Naive thymus-derived CD4-positive, alpha-beta T cell (primary cell): ENCODE data around the gene FGD3. TPM values are rescaled to one million over a fixed set of nuclear protein-coding genes. Genes with fewer than 3 reads are reported as not detected.

Experiments used
- ATAC-seq: fragments of 150-1000 bp; cut with Tn5 transposase; 2 replicates; pipeline ENCODE4 v1.10.0; 2021; ENCODE audit warnings: mild to moderate bottlenecking, moderate library complexity
- CTCF ChIA-PET: fragments of 350-600 bp; sonication (Branson Sonifier 250); formaldehyde crosslinking; loops from one replicate; lab custom pipeline; 2021; ENCODE audit warnings: antibody characterized with exemption; lab: Charles Lee
- POLR2A ChIA-PET: fragments of 350-600 bp; sonication (Branson Sonifier 250); formaldehyde crosslinking; loops from one replicate; lab custom pipeline; 2021; ENCODE audit warnings: antibody characterized with exemption, inconsistent platforms; lab: Charles Lee
- DNase-seq, 9 donors: peaks; one replicate each; pipeline versions ENCODE4 v3.0.0 to v3.0.0-alpha.2; 2020 to 2022; ENCODE audit warnings: mixed read lengths in 1 of 9
- H3K27ac ChIP-seq: one replicate; pipeline ENCODE4 v1.7.0; 2013; ENCODE audit warnings: mild to moderate bottlenecking, low read depth, low read length, moderate library complexity
- H3K27me3 ChIP-seq, 2 donors: one replicate each; pipeline ENCODE4 v1.7.0; 2013; ENCODE audit warnings: low read length in 2 of 2, mild to moderate bottlenecking in 2 of 2, moderate library complexity in 2 of 2; ENCODE audit not compliant: control insufficient read depth in 2 of 2, insufficient read depth in 2 of 2
- H3K36me3 ChIP-seq, 3 experiments: 1 replicate in 2 of 3; 2 replicates in 1 of 3; pipeline ENCODE4 v1.7.0; 2013; ENCODE audit warnings: low read length in 3 of 3, mild to moderate bottlenecking in 3 of 3, moderate library complexity in 1 of 3; ENCODE audit not compliant: insufficient read depth in 3 of 3, control insufficient read depth in 2 of 3
- H3K4me1 ChIP-seq, 2 donors: one replicate each; pipeline ENCODE4 v1.7.0; 2013; ENCODE audit warnings: low read length in 2 of 2, mild to moderate bottlenecking in 2 of 2, moderate library complexity in 1 of 2; ENCODE audit not compliant: control insufficient read depth in 2 of 2, insufficient read depth in 2 of 2
- H3K4me3 ChIP-seq: 2 replicates; pipeline ENCODE4 v1.7.0; 2013; ENCODE audit warnings: mild to moderate bottlenecking, low read length
- H3K9me3 ChIP-seq, 3 experiments: 1 replicate in 2 of 3; 2 replicates in 1 of 3; pipeline ENCODE4 v1.7.0; 2013; ENCODE audit warnings: low read length in 3 of 3; ENCODE audit not compliant: control insufficient read depth in 2 of 3
- H3K27ac Mint-ChIP-seq, 9 donors: one replicate each; pipeline ENCODE4 v1.8.0; 2020 to 2022; ENCODE audit warnings: mixed read lengths in 9 of 9, mild to moderate bottlenecking in 8 of 9, moderate library complexity in 5 of 9, inconsistent platforms in 2 of 9
- H3K27me3 Mint-ChIP-seq, 5 donors: one replicate each; pipeline ENCODE4 v1.8.0; 2021 to 2022; ENCODE audit warnings: mixed read lengths in 5 of 5, mild to moderate bottlenecking in 1 of 5
- H3K36me3 Mint-ChIP-seq, 5 donors: one replicate each; pipeline ENCODE4 v1.8.0; 2020 to 2022; ENCODE audit warnings: mixed read lengths in 5 of 5, mild to moderate bottlenecking in 3 of 5, inconsistent platforms in 1 of 5
- H3K4me1 Mint-ChIP-seq, 7 donors: one replicate each; pipeline ENCODE4 v1.8.0; 2020 to 2022; ENCODE audit warnings: mixed read lengths in 7 of 7, mild to moderate bottlenecking in 3 of 7, inconsistent platforms in 1 of 7
- H3K4me3 Mint-ChIP-seq, 10 donors: one replicate each; pipeline ENCODE4 v1.8.0; 2020 to 2022; ENCODE audit warnings: mild to moderate bottlenecking in 10 of 10, mixed read lengths in 10 of 10, moderate library complexity in 6 of 10, inconsistent platforms in 2 of 10
- H3K9me3 Mint-ChIP-seq, 11 donors: one replicate each; pipeline ENCODE4 v1.8.0; 2020 to 2022; ENCODE audit warnings: mixed read lengths in 11 of 11, mild to moderate bottlenecking in 4 of 11, inconsistent platforms in 1 of 11, moderate library complexity in 1 of 11
- intact Hi-C, 2 donors: fragments of 100-400 bp; cut with micrococcal nuclease; formaldehyde crosslinking; loops; one replicate each; pipeline ENCODE4 v1.15.1; 2023
- polyA plus RNA-seq, 2 donors: library from polyadenylated mRNA; unstranded; fragments of 300-500 nt; fragmentation: Illumina TruSeq; gene quantifications; one replicate each; pipeline ENCODE4 v1.2.3, GENCODE V29; 2021
- total RNA-seq, 6 experiments: library from RNA in 5 of 6; stranded (reverse) in 5 of 6; gene quantifications; 1 replicate in 5 of 6; 2 replicates in 1 of 6; pipeline ENCODE4 v1.2.3 and lab custom pipeline; 2021 to 2026

The FGD3 gene
- total and polyA plus RNA-seq, 7 experiments from 2014 or later: 114 to 341 (median 193) TPM

DNA sequence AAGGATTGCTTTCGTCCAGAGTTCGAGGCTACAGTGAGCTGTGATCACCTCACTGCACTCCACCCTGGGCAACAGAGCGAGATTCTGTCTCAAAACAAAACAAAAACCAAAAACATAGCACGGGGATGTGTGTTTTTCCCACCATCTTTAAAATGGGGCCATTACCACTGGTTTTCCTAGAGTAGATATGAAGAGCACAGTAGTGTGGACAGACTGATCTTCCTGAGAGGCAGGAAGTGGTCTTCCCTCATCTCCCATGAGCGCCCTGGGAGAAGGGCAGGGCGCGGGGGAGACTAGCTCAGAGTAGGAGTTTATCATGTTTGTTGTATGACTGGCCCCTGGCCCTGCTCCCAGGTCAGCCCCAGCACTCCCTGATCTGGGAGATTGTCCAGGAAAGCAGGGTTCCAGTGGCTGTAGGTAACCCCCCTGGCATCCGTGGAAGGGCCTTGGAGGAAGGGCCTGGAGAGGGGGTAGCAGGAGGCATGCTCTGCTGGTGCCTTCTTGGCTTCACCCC lies 113.5 kb downstream of the FGD3 start:
- Histone ChIP-seq H3K4me1 (peaks cover 63 to 75% of the 10 kb centered on the region in 2 donors), H3K27ac (peak overlapping the region; percentile 88), H3K27me3 (no peaks in the 10 kb centered on the region), H3K36me3 (peaks cover 0 to 12% (median 6%) of the 10 kb centered on the region in 3 experiments), H3K9me3 (no peaks in the 10 kb centered on the region), H3K4me3 (peak overlapping the region; percentile 90)
- intact Hi-C loops: loop anchor here in 1 of 2 donors (10.0 kb wide), 1 partner anchor 1664 kb away; the partner anchor contains the start of gene AOPEP
- Mint-ChIP-seq H3K36me3 (peaks cover 0 to 33% (median 14%) of the 10 kb centered on the region in 5 donors), H3K4me1 (peaks cover 45 to 82% (median 80%) of the 10 kb centered on the region in 7 donors), H3K27me3 (no peaks in the 10 kb centered on the region), H3K9me3 (peaks cover 0 to 4% (median 0%) of the 10 kb centered on the region in 11 donors), H3K4me3 (peak overlapping the region; percentile 93 to 97 (median 94)), H3K27ac (peak overlapping the region; percentile 97 to 100 (median 99))
- no peak for ATAC-seq
- POLR2A ChIA-PET: interaction anchor here (0.6 to 10.5 kb wide), 19 partner anchors 10 to 106 kb away, joined by 3 to 365 read pairs (median 5); partner anchors contain the start of genes CARD19 and NINJ1
- DNase-seq: no peak
- CTCF ChIA-PET: interaction anchor here (1.1 to 1.9 kb wide), 5 partner anchors 21 to 106 kb away, joined by 3 to 7 read pairs (median 4); no protein-coding TSS in a partner anchor

DNA sequence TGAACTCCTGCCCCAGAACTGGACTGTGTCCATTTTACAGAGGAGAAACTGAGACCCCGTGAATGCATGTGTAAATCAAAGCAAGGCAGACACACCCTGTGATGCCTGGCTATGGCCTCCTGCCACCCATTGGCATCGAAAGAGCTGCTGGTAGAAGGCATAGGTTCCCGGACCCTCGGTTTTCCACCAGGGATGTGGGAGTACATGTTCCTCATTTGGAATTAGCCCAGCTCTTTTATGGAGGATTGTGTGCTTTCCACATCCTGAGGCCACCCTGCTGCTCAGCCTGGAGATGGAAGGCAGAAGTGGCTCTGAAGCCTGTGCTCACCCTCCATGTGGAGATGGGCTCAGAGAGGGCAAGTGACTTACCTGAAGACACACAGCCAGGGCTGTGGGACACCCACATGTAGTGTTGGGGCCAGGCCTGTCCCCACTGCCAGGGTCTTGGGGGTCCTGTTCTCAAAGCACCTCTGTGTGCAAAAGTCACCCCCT lies 114.0 kb downstream of the FGD3 start:
- H3K27me3 ChIP-seq: no peaks in the 10 kb centered on the region
- intact Hi-C loops: loop anchor here in 1 of 2 donors (10.0 kb wide), 1 partner anchor 1663 kb away; the partner anchor contains the start of gene AOPEP
- peak overlapping the region; percentile 93 to 97 (median 94) for H3K4me3 Mint-ChIP-seq
- ChIA-PET POLR2A (interaction anchor here (0.6 to 10.5 kb wide), 15 partner anchors 10 to 96 kb away, joined by 3 to 365 read pairs (median 6); partner anchors contain the start of gene CARD19), CTCF (interaction anchor here (1.1 to 1.9 kb wide), 4 partner anchors 21 to 107 kb away, joined by 4 to 7 read pairs (median 6); no protein-coding TSS in a partner anchor)
- H3K9me3 Mint-ChIP-seq: peaks cover 0 to 4% (median 0%) of the 10 kb centered on the region in 11 donors
- ATAC-seq (no peak), DNase-seq (no peak)
- H3K27ac ChIP-seq: peak overlapping the region; percentile 88
- peak overlapping the region; percentile 97 to 100 (median 99) for H3K27ac Mint-ChIP-seq
- peaks cover 50 to 83% (median 80%) of the 10 kb centered on the region in 7 donors for H3K4me1 Mint-ChIP-seq
- H3K4me3 ChIP-seq: peak overlapping the region; percentile 90
- peaks cover 0 to 13% (median 6%) of the 10 kb centered on the region in 3 experiments for H3K36me3 ChIP-seq
- no peaks in the 10 kb centered on the region for H3K27me3 Mint-ChIP-seq
- H3K36me3 Mint-ChIP-seq: peaks cover 0 to 36% (median 14%) of the 10 kb centered on the region in 5 donors
- H3K9me3 ChIP-seq: no peaks in the 10 kb centered on the region
- peaks cover 68 to 75% of the 10 kb centered on the region in 2 donors for H3K4me1 ChIP-seq

DNA sequence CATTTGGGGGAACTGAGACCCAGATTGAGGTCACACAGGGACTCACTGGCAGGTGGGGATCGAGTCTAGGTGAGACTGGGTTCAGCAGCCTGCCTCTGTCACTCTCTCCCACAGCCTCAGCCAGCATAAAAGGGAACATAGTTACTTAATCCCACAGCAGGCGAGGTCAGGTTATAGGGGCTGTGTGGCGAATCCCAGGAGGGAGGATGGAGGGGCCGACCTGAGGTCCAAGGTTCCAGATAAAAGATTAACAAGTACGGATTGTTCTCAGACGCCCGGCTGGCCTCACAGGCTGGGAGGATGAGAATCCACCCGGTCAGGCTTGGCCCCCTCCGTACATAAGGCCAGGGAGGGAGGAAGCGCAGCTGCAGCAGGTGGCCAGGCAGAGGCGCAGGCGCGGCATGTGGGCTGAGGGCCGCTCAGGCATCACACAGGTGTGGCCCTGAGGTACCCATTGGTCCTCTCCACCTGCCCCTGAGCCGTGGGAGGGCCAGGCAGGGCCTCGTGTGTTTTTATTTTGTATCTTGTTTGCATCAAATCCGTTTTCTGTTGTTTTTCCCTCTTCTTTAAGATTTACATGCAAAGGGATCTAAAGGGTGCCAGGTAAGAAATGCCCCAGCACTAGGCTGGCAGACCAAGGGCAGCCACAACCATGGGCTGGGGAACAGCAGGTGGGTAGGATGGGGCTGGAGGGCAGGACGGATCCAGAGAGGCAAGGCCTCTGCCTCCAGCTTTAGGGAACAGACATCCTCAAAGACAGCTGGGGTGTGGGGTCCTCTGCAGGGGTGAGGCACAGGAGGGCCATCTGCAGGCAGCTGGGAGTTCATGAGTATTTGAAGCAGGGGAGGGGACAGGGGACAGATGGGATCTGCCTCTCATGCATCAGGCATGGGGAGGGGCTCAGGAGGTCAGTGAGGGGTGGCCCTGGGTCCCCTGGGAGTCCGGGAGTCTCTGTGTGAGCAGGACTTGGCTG lies 114.8 kb downstream of the FGD3 start:
- Mint-ChIP-seq H3K4me3 (peak overlapping the region; percentile 93 to 97 (median 94)), H3K27ac (peak overlapping the region; percentile 97 to 100 (median 99))
- peak overlapping the region; percentile 90 for H3K4me3 ChIP-seq

GRCh38 chr9:93064392-93065134 lies 117.2 kb downstream of the FGD3 start:
- H3K4me1 ChIP-seq: peaks cover 63 to 87% of the 10 kb centered on the region in 2 donors
- H3K27ac ChIP-seq: peak overlapping the region; percentile 88
- ATAC-seq: peak; percentile 96
- no peaks in the 10 kb centered on the region for H3K27me3 ChIP-seq
- Mint-ChIP-seq H3K4me3 (peak overlapping the region; percentile 87 to 97 (median 92)), H3K36me3 (peaks cover 0 to 56% (median 29%) of the 10 kb centered on the region in 5 donors), H3K27ac (peak overlapping the region; percentile 97 to 100 (median 99)), H3K9me3 (no peaks in the 10 kb centered on the region), H3K4me1 (peaks cover 71 to 95% (median 86%) of the 10 kb centered on the region in 7 donors), H3K27me3 (no peaks in the 10 kb centered on the region)
- ChIA-PET POLR2A (interaction anchor here (0.6 to 10.5 kb wide), 30 partner anchors 12 to 502 kb away, joined by 3 to 365 read pairs (median 5); partner anchors contain the start of genes CARD19 and NINJ1), CTCF (interaction anchor here (1.0 to 2.8 kb wide), 13 partner anchors 12 to 111 kb away, joined by 3 to 12 read pairs (median 4); no protein-coding TSS in a partner anchor)
- peak; percentile 54 to 95 (median 90) for DNase-seq
- intact Hi-C loops: loop anchor here (1.0 to 10.0 kb wide), 15 partner anchors 8 to 1660 kb away; partner anchors contain the start of genes NINJ1 (in 2 of the 2), AOPEP (in 1 of the 2), BICD2 (in 1 of the 2) and FAM120AOS (in 1 of the 2)
- no peaks in the 10 kb centered on the region for H3K9me3 ChIP-seq
- peaks cover 0 to 17% (median 6%) of the 10 kb centered on the region in 3 experiments for H3K36me3 ChIP-seq
- peak overlapping the region; percentile 90 for H3K4me3 ChIP-seq

More for the DNA sequence above, 114.8 kb downstream of the FGD3 start:
- Mint-ChIP-seq H3K27me3 (no peaks in the 10 kb centered on the region), H3K9me3 (peaks cover 0 to 4% (median 0%) of the 10 kb centered on the region in 11 donors), H3K36me3 (peaks cover 0 to 41% (median 16%) of the 10 kb centered on the region in 5 donors), H3K4me1 (peaks cover 54 to 86% (median 80%) of the 10 kb centered on the region in 7 donors)
- H3K27me3 ChIP-seq: no peaks in the 10 kb centered on the region
- intact Hi-C loops: loop anchor here in 1 of 2 donors (10.0 kb wide), 1 partner anchor 1663 kb away; the partner anchor contains the start of gene AOPEP
- CTCF ChIA-PET: interaction anchor here (0.7 to 1.9 kb wide), 6 partner anchors 21 to 108 kb away, joined by 3 to 7 read pairs (median 4); no protein-coding TSS in a partner anchor
- DNase-seq: no peak
- peaks cover 72 to 75% of the 10 kb centered on the region in 2 donors for H3K4me1 ChIP-seq
- POLR2A ChIA-PET: interaction anchor here (0.9 to 10.5 kb wide), 18 partner anchors 9 to 108 kb away, joined by 3 to 365 read pairs (median 5); partner anchors contain the start of gene CARD19
- H3K27ac ChIP-seq: peak overlapping the region; percentile 88
- H3K9me3 ChIP-seq: no peaks in the 10 kb centered on the region
- ATAC-seq: no peak
- H3K36me3 ChIP-seq: peaks cover 0 to 13% (median 6%) of the 10 kb centered on the region in 3 experiments

- H3K27me3 ChIP-seq: no peaks in the 10 kb centered on the region
- DNase-seq: no peak
- no peaks in the 10 kb centered on the region for H3K27me3 Mint-ChIP-seq
- H3K4me1 Mint-ChIP-seq: peaks cover 72 to 98% (median 92%) of the 10 kb centered on the region in 7 donors
- peak overlapping the region; percentile 45 for H3K4me3 ChIP-seq
- H3K4me1 ChIP-seq: peaks cover 57 to 87% of the 10 kb centered on the region in 2 donors
- intact Hi-C loops: loop anchor here (2.0 to 10.0 kb wide), 3 partner anchors 18 to 1660 kb away; partner anchors contain the start of genes AOPEP (in 1 of the 2) and FAM120AOS (in 1 of the 2)
- no peaks in the 10 kb centered on the region for H3K9me3 Mint-ChIP-seq
- POLR2A ChIA-PET: interaction anchor here (0.6 to 10.5 kb wide), 22 partner anchors 12 to 501 kb away, joined by 3 to 365 read pairs (median 7); partner anchors contain the start of gene CARD19
- peaks cover 0 to 19% (median 6%) of the 10 kb centered on the region in 3 experiments for H3K36me3 ChIP-seq
- no peak for ATAC-seq
- H3K36me3 Mint-ChIP-seq: peaks cover 0 to 58% (median 29%) of the 10 kb centered on the region in 5 donors
- H3K27ac ChIP-seq: peak overlapping the region; percentile 88
- H3K4me3 Mint-ChIP-seq: peak overlapping the region; percentile 87 to 97 (median 92)
- CTCF ChIA-PET: interaction anchor here (0.9 to 2.8 kb wide), 10 partner anchors 11 to 109 kb away, joined by 3 to 12 read pairs (median 4); no protein-coding TSS in a partner anchor
- H3K27ac Mint-ChIP-seq: peak overlapping the region; percentile 97 to 100 (median 99)
- H3K9me3 ChIP-seq: no peaks in the 10 kb centered on the region
These were observed 117.9 kb downstream of the FGD3 start for GRCh38 chr9:93065135-93065720.
